Skeletal muscle tissue (tissue), 4 donors: Measurements from ENCODE around the gene CLDN17. TPM values are rescaled to one million over a fixed set of nuclear protein-coding genes. Genes with fewer than 3 reads are reported as not detected.

Source experiments
- H3K27ac ChIP-seq: one replicate; pipeline ENCODE4 v1.7.0; 2013; ENCODE audit warnings: mild to moderate bottlenecking, low read depth, low read length, inconsistent platforms
- H3K27me3 ChIP-seq, 3 donors: one replicate each; pipeline ENCODE4 v1.7.0; 2013; ENCODE audit warnings: low read length in 3 of 3; ENCODE audit not compliant: control insufficient read depth in 3 of 3, insufficient read depth in 3 of 3
- H3K36me3 ChIP-seq, 3 donors: one replicate each; pipeline ENCODE4 v1.7.0; 2013; ENCODE audit warnings: low read length in 3 of 3; ENCODE audit not compliant: control insufficient read depth in 3 of 3, insufficient read depth in 3 of 3
- H3K4me1 ChIP-seq, 3 donors: one replicate each; pipeline ENCODE4 v1.7.0; 2013; ENCODE audit warnings: low read length in 3 of 3, mild to moderate bottlenecking in 3 of 3; ENCODE audit not compliant: control insufficient read depth in 3 of 3, insufficient read depth in 3 of 3
- H3K4me3 ChIP-seq, 3 donors: one replicate each; pipeline ENCODE4 v1.7.0; 2013; ENCODE audit warnings: low read length in 3 of 3
- H3K9ac ChIP-seq, 3 donors: one replicate each; pipeline ENCODE4 v1.7.0; 2013; ENCODE audit warnings: low read length in 3 of 3, mild to moderate bottlenecking in 3 of 3, moderate library complexity in 2 of 3, low read depth in 1 of 3
- H3K9me3 ChIP-seq, 3 donors: one replicate each; pipeline ENCODE4 v1.7.0; 2013; ENCODE audit warnings: low read length in 3 of 3; ENCODE audit not compliant: control insufficient read depth in 3 of 3
- total RNA-seq: library from RNA; depleted of rRNA; stranded (reverse); fragments of >200 nt; gene quantifications from one replicate; pipeline ENCODE4 v1.2.3, GENCODE V29; 2014
- donor health status: Osteomylitis.

The CLDN17 gene
- total RNA-seq, 1 donor from 2014 or later, result not detected

DNA sequence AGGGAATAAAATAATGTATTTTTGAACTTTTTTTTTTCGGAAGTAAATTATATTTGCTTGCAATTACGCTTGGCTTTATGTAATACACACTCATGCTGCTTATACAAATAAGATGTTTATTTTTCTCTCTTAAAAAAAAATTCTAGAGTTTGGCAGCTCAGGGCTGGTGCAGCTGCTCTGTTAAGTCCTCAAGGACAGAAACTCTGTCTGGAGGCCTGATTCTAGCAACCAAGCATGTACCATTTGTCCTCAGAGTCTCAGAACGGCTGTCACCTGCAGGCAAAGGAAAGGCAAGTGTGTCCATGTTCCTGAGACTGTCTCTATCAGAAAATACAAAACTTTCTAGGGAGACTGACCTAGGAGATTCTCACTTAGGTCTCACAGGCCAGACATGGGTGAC is 23.2 kb upstream of the CLDN17 start:
- H3K27me3 ChIP-seq, result no peaks in the 10 kb centered on the region
- no peak overlapping the region for H3K4me3 ChIP-seq
- H3K36me3 ChIP-seq, result no peaks in the 10 kb centered on the region
- no peak overlapping the region for H3K9ac ChIP-seq
- H3K27ac ChIP-seq, result no peak overlapping the region
- no peaks in the 10 kb centered on the region for H3K4me1 ChIP-seq
- no peaks in the 10 kb centered on the region for H3K9me3 ChIP-seq

DNA sequence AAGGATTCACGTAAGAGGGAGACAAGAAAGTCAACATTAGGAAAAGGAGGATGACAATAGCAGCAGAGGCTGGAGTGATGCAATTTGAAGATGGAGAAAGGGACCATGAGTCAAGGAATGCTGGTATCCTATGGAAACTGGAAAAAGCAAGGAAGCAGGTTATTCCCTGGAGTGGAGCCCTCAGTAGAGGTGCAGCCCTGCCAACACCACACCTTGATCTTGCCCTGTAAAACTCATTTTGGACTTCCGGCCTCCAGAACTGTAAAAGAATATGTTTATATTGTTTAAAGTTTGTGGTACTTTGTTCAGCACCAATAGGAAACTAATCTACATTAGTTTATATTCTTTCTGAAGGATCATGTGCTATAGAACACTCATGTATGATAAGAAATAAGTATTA is 19.6 kb upstream of the CLDN17 start:
- H3K4me3 ChIP-seq, result no peak overlapping the region
- H3K4me1 ChIP-seq, result no peaks in the 10 kb centered on the region
- H3K9ac ChIP-seq, result no peak overlapping the region
- H3K36me3 ChIP-seq, result no peaks in the 10 kb centered on the region
- H3K27me3 ChIP-seq, result no peaks in the 10 kb centered on the region
- no peak overlapping the region for H3K27ac ChIP-seq
- H3K9me3 ChIP-seq, result no peaks in the 10 kb centered on the region

DNA sequence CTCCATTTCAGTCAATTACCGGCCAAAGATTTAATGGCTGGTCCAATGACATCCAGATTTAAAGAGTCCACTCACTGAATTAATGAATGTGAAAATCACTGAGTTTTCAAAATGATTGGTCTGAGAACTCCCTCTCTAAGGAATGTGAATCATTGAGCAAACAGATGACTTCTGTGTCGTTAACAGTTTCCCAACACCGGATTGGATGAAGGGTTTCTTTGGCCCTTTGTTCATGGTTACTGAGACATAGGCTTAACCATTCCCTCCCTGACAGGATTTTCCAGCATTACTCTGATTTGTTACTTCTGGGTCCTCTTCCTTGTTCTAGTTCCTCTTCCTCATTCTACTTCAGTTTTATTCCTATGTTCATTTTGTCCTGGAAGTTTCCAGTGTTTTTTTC is 1.5 kb upstream of the CLDN17 start:
- H3K4me1 ChIP-seq, result no peaks in the 10 kb centered on the region
- H3K4me3 ChIP-seq, result no peak overlapping the region
- no peaks in the 10 kb centered on the region for H3K27me3 ChIP-seq
- H3K9me3 ChIP-seq, result no peaks in the 10 kb centered on the region
- H3K9ac ChIP-seq, result no peak overlapping the region
- H3K36me3 ChIP-seq, result no peaks in the 10 kb centered on the region
- no peak overlapping the region for H3K27ac ChIP-seq

DNA sequence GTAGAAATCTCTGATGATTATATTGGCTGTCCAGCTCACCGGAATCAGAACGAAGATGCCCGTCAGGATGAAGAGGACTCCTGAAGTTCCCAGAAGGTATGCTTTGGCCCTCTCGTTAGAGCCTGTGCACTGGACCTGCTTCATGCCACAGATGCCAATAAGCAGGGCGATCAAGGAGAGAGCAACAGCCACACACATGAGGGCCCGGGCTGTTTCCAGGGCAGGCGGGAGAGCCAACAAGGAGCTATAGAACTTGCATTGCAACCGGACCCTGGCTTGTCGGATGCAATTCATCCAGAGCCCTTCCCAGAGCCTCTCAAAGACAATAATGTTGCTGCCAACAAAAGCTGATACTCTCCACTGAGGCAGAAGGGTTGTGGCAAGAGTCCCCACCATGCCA is 434 bp downstream of the CLDN17 start:
- no peaks in the 10 kb centered on the region for H3K9me3 ChIP-seq
- H3K27me3 ChIP-seq, result no peaks in the 10 kb centered on the region
- H3K9ac ChIP-seq, result no peak overlapping the region
- no peak overlapping the region for H3K4me3 ChIP-seq
- H3K27ac ChIP-seq, result no peak overlapping the region
- H3K4me1 ChIP-seq, result no peaks in the 10 kb centered on the region
- H3K36me3 ChIP-seq, result no peaks in the 10 kb centered on the region

DNA sequence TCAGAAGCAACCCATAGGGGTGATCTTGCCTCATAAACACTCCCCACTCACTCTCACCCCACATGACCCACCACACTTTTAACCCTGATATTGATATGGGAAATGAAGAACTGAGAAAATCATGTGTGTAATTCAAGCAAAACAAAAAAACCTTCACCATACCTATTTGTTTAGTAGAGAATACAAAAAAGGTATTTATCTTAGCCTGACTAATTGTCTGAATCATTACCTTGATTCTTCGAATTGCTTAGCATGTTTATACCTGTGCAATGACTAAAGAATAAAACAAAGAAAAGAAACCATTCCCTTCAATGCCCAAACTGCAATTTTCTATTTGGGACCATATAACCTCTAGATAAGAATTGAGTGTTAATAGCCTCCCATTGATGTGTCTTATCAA is 1.8 kb downstream of the CLDN17 start:
- Histone ChIP-seq H3K27me3 (no peaks in the 10 kb centered on the region), H3K9me3 (no peaks in the 10 kb centered on the region), H3K4me3 (no peak overlapping the region), H3K9ac (no peak overlapping the region), H3K4me1 (no peaks in the 10 kb centered on the region), H3K36me3 (no peaks in the 10 kb centered on the region), H3K27ac (no peak overlapping the region)

DNA sequence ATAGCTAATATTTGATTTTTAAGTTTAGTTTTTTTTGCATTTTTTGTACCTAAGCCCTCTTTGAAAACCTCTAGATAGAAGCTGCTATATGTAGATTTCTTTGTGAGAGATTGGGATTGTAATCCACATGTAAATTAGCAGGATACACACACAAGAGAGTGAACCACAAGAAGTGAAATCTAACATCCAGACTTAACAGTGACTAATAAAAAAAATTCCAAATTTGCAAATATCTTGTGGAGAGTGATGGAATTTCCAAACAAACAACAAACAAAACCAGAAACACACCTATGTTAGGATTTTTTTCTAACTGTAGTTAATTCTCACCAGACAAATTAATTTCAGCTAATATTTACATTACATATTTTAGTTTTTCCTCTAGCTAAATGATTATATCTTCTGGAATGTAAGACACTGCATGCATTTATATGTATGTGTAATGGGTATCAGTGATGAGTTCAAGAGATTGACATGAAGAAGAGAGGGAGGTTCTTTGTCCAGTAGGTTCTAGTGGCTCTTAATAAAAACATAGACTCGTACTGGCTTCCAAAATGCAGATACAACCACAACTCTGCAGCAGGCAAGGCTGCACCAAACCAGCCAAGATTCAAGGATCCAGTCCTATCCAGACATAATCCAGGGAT is 12.8 kb downstream of the CLDN17 start:
- Histone ChIP-seq H3K36me3 (no peaks in the 10 kb centered on the region), H3K4me1 (no peaks in the 10 kb centered on the region), H3K9me3 (no peaks in the 10 kb centered on the region), H3K27ac (no peak overlapping the region), H3K27me3 (no peaks in the 10 kb centered on the region), H3K9ac (no peak overlapping the region), H3K4me3 (no peak overlapping the region)

DNA sequence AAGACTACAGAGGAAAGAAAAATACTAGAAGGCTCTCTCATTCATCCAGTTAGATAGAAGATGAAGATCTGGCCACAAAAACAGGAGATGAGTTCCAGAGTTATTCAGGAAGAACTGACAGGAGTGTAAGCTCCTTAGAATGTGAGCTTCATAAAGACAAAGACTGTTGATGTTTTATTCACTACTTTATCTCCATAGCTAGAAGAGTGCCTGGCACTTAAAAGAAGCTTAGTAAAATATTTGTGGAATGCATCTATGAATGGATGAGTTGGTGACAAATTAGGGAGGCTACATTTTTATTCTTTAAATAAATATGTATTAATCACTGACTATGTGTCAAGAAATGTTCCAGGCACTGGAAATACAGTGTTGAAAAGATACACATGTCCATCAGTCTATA is 13.8 kb downstream of the CLDN17 start:
- no peaks in the 10 kb centered on the region for H3K27me3 ChIP-seq
- no peaks in the 10 kb centered on the region for H3K4me1 ChIP-seq
- H3K27ac ChIP-seq, result no peak overlapping the region
- H3K9me3 ChIP-seq, result no peaks in the 10 kb centered on the region
- H3K4me3 ChIP-seq, result no peak overlapping the region
- H3K9ac ChIP-seq, result no peak overlapping the region
- no peaks in the 10 kb centered on the region for H3K36me3 ChIP-seq

DNA sequence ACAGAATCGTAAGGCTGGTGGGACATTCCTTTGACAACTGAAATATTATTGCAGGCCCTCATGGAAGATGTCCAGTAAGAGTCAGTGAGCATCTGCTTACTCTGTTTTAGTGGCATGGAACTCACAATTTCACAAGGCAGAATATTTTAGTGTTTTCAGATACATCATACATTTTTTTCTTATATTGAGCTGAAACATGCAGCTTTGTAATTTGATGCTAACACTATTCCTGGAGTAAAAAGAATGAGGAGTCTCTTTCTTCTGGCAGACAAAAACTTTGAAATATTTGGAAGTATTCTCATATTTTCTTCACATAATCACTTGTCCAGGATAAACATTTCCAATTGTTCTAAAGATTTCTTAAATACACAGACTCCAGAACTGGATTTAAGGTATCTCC is 17.7 kb downstream of the CLDN17 start:
- Histone ChIP-seq H3K9ac (no peak overlapping the region), H3K4me1 (no peaks in the 10 kb centered on the region), H3K9me3 (no peaks in the 10 kb centered on the region), H3K27me3 (no peaks in the 10 kb centered on the region), H3K4me3 (no peak overlapping the region), H3K27ac (no peak overlapping the region), H3K36me3 (no peaks in the 10 kb centered on the region)

DNA sequence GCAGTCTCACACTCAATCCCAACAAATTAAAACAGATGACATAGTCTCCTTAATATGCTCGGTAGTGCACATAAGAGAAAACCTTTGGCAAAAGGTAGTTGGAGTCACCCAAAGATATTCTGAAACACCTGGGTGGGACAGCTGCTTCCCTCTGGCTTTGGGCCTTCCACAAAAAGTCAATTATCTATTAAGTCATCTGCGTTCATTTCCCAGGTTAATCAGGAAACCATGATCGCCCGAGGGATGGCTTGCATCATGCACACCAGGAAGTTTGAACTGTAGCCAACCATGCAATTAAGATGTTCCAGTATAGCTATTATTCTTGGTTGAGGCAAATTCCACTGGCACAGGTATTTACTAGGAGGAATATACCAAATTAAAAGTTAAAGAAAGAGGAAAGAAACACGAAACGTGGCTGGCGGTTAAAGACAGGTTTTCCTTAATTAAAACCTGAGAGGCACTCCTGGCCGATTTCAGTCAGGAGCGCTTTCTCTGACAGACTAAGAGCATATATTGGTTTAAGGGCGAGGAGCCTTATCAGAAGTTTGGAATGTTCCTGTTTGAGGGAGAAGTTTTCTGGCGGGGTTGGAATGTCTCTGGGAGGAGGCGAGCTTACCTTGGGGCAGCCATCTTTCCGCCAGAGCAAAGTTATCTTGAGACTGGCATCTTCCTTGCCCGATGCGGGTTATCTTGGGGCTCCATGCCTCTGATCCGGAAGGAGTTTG is 19.9 kb downstream of the CLDN17 start:
- H3K9me3 ChIP-seq, result no peaks in the 10 kb centered on the region
- no peak overlapping the region for H3K4me3 ChIP-seq
- H3K27ac ChIP-seq, result no peak overlapping the region

DNA sequence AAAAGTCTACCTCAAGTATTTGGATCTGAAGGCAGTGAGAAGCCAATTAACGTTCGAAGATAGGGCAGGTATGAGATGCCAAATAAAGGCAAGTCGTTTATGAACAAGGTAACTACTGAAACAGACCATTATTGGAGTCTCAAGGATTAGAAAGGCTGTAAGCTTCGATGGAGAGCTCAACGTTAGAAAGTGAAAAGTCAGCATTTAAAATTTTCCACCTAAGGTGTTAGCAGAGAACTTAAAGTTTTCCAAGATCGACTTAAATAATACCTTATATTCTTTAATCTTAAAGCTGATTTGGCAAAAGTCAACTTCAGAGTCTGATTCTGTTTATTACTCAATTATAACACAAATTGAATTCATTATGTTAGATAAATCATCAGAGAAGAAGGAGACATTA is 28.1 kb downstream of the CLDN17 start:
- Histone ChIP-seq H3K4me3 (no peak overlapping the region), H3K9me3 (no peaks in the 10 kb centered on the region), H3K27ac (no peak overlapping the region), H3K27me3 (no peaks in the 10 kb centered on the region), H3K4me1 (no peaks in the 10 kb centered on the region), H3K9ac (no peak overlapping the region), H3K36me3 (no peaks in the 10 kb centered on the region)

More for the DNA sequence above, 19.9 kb downstream of the CLDN17 start:
- H3K36me3 ChIP-seq, result no peaks in the 10 kb centered on the region
- H3K27me3 ChIP-seq, result no peaks in the 10 kb centered on the region
- H3K9ac ChIP-seq, result no peak overlapping the region
- no peaks in the 10 kb centered on the region for H3K4me1 ChIP-seq
